HCT116 (cell line): ENCODE results near the gene NR2F6. TPM values are rescaled to one million over a fixed set of nuclear protein-coding genes. Genes with fewer than 3 reads are reported as not detected.

Experiments
- ATAC-seq: fragments of 200-7000 bp; cut with Tn5 transposase; 2 replicates; pipeline ENCODE4 v1.9.1; 2020; ENCODE audit warnings: mild to moderate bottlenecking, moderate library complexity
- BruUV-seq: library from RNA; stranded (reverse); fragments of 400-500 nt; replicated peaks from 2 replicates; lab custom pipeline; 2021; lab: Mats Ljungman, UMichigan
- CTCF ChIA-PET: fragments of 300-600 bp; sonication (Branson Sonifier 250); formaldehyde crosslinking; loops from one replicate; lab custom pipeline; 2021; ENCODE audit warnings: antibody characterized with exemption; lab: Charles Lee
- POLR2A ChIA-PET: fragments of 300-600, 350-600 bp; sonication (Branson Sonifier 250); formaldehyde crosslinking; loops from one replicate; lab custom pipeline; 2021; ENCODE audit warnings: antibody characterized with exemption; lab: Charles Lee
- RAD21 ChIA-PET, 2 experiments: fragments of 300-600 bp; sonication (Branson Sonifier 250); formaldehyde crosslinking; loops; one replicate each; lab custom pipeline; 2023; ENCODE audit warnings: low total read pairs in 2 of 2; ENCODE audit not compliant: uncharacterized antibody in 2 of 2, unreplicated experiment in 2 of 2, low non-redundant PET in 1 of 2; lab: Charles Lee
- DNase-seq: peaks from one replicate; pipeline ENCODE4 v3.0.0-alpha.2; 2010; ENCODE audit warnings: low read depth, low spot score
- H2AFZ ChIP-seq: fragments of 200-600 bp; shearing (Covaris generic), sonication (generic); 2 replicates; pipeline ENCODE4 v1.6.1; 2017; ENCODE audit warnings: low read depth, mixed run types, mixed read lengths, antibody characterized with exemption, low read length; ENCODE audit not compliant: poor library complexity, severe bottlenecking
- H3K27ac ChIP-seq: 2 replicates; pipeline ENCODE4 v1.5.1; 2012; ENCODE audit warnings: low read depth, low read length
- H3K27me3 ChIP-seq: fragments of 200-600 bp; sonication (generic); 2 replicates; pipeline ENCODE4 v1.6.1; 2016; ENCODE audit warnings: mixed run types, low read length, mixed read lengths; ENCODE audit not compliant: insufficient read depth
- H3K36me3 ChIP-seq, 2 experiments: fragments of 200-500 bp in 1 of 2; fragments of 200-600 bp in 1 of 2; sonication (Bioruptor generic) in 1 of 2; sonication (generic) in 1 of 2; 2 replicates each; pipeline versions ENCODE4 v1.5.1 to v1.6.1; 2014 to 2016; ENCODE audit warnings: low read length in 2 of 2, inconsistent platforms in 1 of 2, mixed read lengths in 1 of 2, mixed run types in 1 of 2; ENCODE audit not compliant: insufficient read depth in 2 of 2, control insufficient read depth in 1 of 2
- H3K4me1 ChIP-seq, 2 experiments: fragments of 200-600 bp in 1 of 2; sonication (generic) in 1 of 2; 2 replicates each; pipeline versions ENCODE4 v1.5.1 to v1.6.1; 2012 to 2017; ENCODE audit warnings: low read length in 2 of 2, inconsistent platforms in 1 of 2, mild to moderate bottlenecking in 1 of 2, mixed read lengths in 1 of 2, mixed run types in 1 of 2, moderate library complexity in 1 of 2; ENCODE audit not compliant: insufficient read depth in 2 of 2, control insufficient read depth in 1 of 2
- H3K4me2 ChIP-seq: fragments of 200-600 bp; sonication (generic); 2 replicates; pipeline ENCODE4 v1.6.1; 2017; ENCODE audit warnings: mixed run types, low read length, mixed read lengths
- H3K4me3 ChIP-seq, 2 experiments: fragments of 200-600 bp in 1 of 2; sonication (generic) in 1 of 2; replicated peaks in 1 of 2; 2 replicates each; pipeline ENCODE4 v1.5.1; 2011 to 2016; ENCODE audit warnings: low read length in 2 of 2, control low read depth in 1 of 2, low read depth in 1 of 2, mild to moderate bottlenecking in 1 of 2, mixed read lengths in 1 of 2, mixed run types in 1 of 2
- H3K79me2 ChIP-seq: fragments of 200-600 bp; sonication (generic); 2 replicates; pipeline ENCODE4 v1.6.1; 2017; ENCODE audit warnings: mild to moderate bottlenecking, mixed run types, low read length, moderate library complexity, mixed read lengths; ENCODE audit not compliant: insufficient read depth
- H3K9ac ChIP-seq: fragments of 200-600 bp; sonication (generic); 2 replicates; pipeline ENCODE4 v1.6.1; 2016; ENCODE audit warnings: low read length, mixed read lengths
- H3K9me2 ChIP-seq: fragments of 200-600 bp; sonication (generic), shearing (Covaris generic); 2 replicates; pipeline ENCODE4 v1.6.1; 2017; ENCODE audit warnings: mixed run types, mild to moderate bottlenecking, moderate library complexity; ENCODE audit not compliant: insufficient read depth
- H3K9me3 ChIP-seq, 2 experiments: fragments of 200-500 bp in 1 of 2; fragments of 200-600 bp in 1 of 2; sonication (Bioruptor generic) in 1 of 2; sonication (generic) in 1 of 2; 2 replicates each; pipeline ENCODE4 v1.6.1; 2014 to 2017; ENCODE audit warnings: low read length in 2 of 2, mixed read lengths in 2 of 2, inconsistent platforms in 1 of 2, low read depth in 1 of 2, mild to moderate bottlenecking in 1 of 2, mixed run types in 1 of 2, moderate library complexity in 1 of 2; ENCODE audit not compliant: control insufficient read depth in 1 of 2, insufficient read depth in 1 of 2
- H4K20me1 ChIP-seq: fragments of 200-600 bp; sonication (generic), shearing (Covaris generic); 2 replicates; pipeline ENCODE4 v1.6.1; 2017; ENCODE audit warnings: mixed run types, mild to moderate bottlenecking, moderate library complexity; ENCODE audit not compliant: insufficient read depth
- ATF3 ChIP-seq: IDR thresholded peaks from 2 replicates; pipeline ENCODE4 v1.6.1; 2012
- CBX3 ChIP-seq: IDR thresholded peaks from 2 replicates; pipeline ENCODE4 v1.6.1; 2012; ENCODE audit warnings: low read depth
- CEBPB ChIP-seq: IDR thresholded peaks from 2 replicates; pipeline ENCODE4 v1.6.1; 2012; ENCODE audit warnings: low read depth
- CTCF ChIP-seq, 3 experiments: fragments of 200-600 bp in 1 of 3; sonication (generic) in 1 of 3; IDR thresholded peaks in 2 of 3; conservative IDR thresholded peaks in 1 of 3; 2 replicates each; pipeline ENCODE4 v1.5.1; 2012 to 2017; ENCODE audit warnings: low read depth in 2 of 3, low read length in 2 of 3, antibody characterized with exemption in 1 of 3, borderline replicate concordance in 1 of 3, control low read depth in 1 of 3, mild to moderate bottlenecking in 1 of 3, mixed read lengths in 1 of 3, mixed run types in 1 of 3, moderate library complexity in 1 of 3; ENCODE audit not compliant: insufficient read depth in 1 of 3
- ELF1 ChIP-seq: IDR thresholded peaks from 2 replicates; pipeline ENCODE4 v1.6.1; 2012; ENCODE audit warnings: low read depth, borderline replicate concordance
- EZH2phosphoT487 ChIP-seq: fragments of 200-600 bp; IDR thresholded peaks from 2 replicates; pipeline ENCODE4 v1.6.1; 2018; ENCODE audit warnings: antibody characterized with exemption, borderline replicate concordance
- POLR2A ChIP-seq: IDR thresholded peaks from 2 replicates; pipeline ENCODE4 v1.7.0; 2011; ENCODE audit warnings: borderline replicate concordance; ENCODE audit not compliant: insufficient read depth, insufficient read length; ENCODE audit errors: extremely low read depth
- SRF ChIP-seq: IDR thresholded peaks from 2 replicates; pipeline ENCODE4 v1.6.1; 2012; ENCODE audit warnings: low read depth
- TCF7L2 ChIP-seq: IDR thresholded peaks from 2 replicates; pipeline ENCODE4 v1.7.0; 2011; ENCODE audit warnings: borderline replicate concordance, inconsistent platforms; ENCODE audit not compliant: insufficient read depth, insufficient read length; ENCODE audit errors: extremely low read depth
- YY1 ChIP-seq: IDR thresholded peaks from 2 replicates; pipeline ENCODE4 v1.6.1; 2011; ENCODE audit warnings: low read length, low read depth, moderate library complexity, mild to moderate bottlenecking; ENCODE audit not compliant: insufficient replicate concordance; ENCODE audit errors: extremely low read depth
- ZFX ChIP-seq: fragments of 450-650 bp; IDR thresholded peaks from 2 replicates; pipeline ENCODE4 v1.6.1; 2017
- intact Hi-C: fragments of 100-400 bp; cut with micrococcal nuclease; formaldehyde crosslinking; loops from 2 replicates; pipeline ENCODE4 v1.10.0; 2022
- total RNA-seq: library from RNA; stranded (reverse); gene quantifications from one replicate; pipeline ENCODE4 v1.2.1, GENCODE V29; 2021; ENCODE audit not compliant: unreplicated experiment
- TF ChIP-seq, protein P1 (sequence below): IDR thresholded peaks from 2 replicates; pipeline ENCODE4 v1.6.1; 2012
- TF ChIP-seq, protein P2 (sequence below): IDR thresholded peaks from 2 replicates; pipeline ENCODE4 v1.6.1; 2011; ENCODE audit warnings: mild to moderate bottlenecking, low read length, moderate library complexity; ENCODE audit not compliant: insufficient replicate concordance; ENCODE audit errors: extremely low read depth
- TF ChIP-seq, protein P3 (sequence below): IDR thresholded peaks from 2 replicates; pipeline ENCODE4 v1.6.1; 2012; ENCODE audit warnings: low read depth

Gene NR2F6
- total RNA-seq, 1 experiment from 2014 or later = 88.0 TPM

GRCh38 chr19:17195106-17195505 is 50.6 kb downstream of the NR2F6 start:
- no peaks in the 10 kb centered on the region for H3K79me2 ChIP-seq
- H4K20me1 ChIP-seq = no peaks in the 10 kb centered on the region
- TF ChIP-seq CTCF (IDR thresholded peaks at IDR 0.05 in 2 of 3, conservative IDR thresholded peaks at IDR 0.05 in 1 of 3; ENCODE audit: borderline replicate concordance in 1 of 3, insufficient read depth in 1 of 3, low read depth in 2 of 3, low read length in 2 of 3) = no peak
- no peak for TF ChIP-seq EZH2phosphoT487
- TF ChIP-seq SRF = no peak
- no peak for TF ChIP-seq TCF7L2
- no peak for TF ChIP-seq ZFX
- no peak for TF ChIP-seq ELF1
- no peak for TF ChIP-seq ATF3
- TF ChIP-seq POLR2A = no peak
- TF ChIP-seq, protein P1, sequence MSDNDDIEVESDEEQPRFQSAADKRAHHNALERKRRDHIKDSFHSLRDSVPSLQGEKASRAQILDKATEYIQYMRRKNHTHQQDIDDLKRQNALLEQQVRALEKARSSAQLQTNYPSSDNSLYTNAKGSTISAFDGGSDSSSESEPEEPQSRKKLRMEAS = no peak
- TF ChIP-seq, protein P2, sequence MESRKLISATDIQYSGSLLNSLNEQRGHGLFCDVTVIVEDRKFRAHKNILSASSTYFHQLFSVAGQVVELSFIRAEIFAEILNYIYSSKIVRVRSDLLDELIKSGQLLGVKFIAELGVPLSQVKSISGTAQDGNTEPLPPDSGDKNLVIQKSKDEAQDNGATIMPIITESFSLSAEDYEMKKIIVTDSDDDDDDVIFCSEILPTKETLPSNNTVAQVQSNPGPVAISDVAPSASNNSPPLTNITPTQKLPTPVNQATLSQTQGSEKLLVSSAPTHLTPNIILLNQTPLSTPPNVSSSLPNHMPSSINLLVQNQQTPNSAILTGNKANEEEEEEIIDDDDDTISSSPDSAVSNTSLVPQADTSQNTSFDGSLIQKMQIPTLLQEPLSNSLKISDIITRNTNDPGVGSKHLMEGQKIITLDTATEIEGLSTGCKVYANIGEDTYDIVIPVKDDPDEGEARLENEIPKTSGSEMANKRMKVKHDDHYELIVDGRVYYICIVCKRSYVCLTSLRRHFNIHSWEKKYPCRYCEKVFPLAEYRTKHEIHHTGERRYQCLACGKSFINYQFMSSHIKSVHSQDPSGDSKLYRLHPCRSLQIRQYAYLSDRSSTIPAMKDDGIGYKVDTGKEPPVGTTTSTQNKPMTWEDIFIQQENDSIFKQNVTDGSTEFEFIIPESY = no peak
- no peak for TF ChIP-seq CEBPB
- TF ChIP-seq CBX3 = no peak
- TF ChIP-seq, protein P3, sequence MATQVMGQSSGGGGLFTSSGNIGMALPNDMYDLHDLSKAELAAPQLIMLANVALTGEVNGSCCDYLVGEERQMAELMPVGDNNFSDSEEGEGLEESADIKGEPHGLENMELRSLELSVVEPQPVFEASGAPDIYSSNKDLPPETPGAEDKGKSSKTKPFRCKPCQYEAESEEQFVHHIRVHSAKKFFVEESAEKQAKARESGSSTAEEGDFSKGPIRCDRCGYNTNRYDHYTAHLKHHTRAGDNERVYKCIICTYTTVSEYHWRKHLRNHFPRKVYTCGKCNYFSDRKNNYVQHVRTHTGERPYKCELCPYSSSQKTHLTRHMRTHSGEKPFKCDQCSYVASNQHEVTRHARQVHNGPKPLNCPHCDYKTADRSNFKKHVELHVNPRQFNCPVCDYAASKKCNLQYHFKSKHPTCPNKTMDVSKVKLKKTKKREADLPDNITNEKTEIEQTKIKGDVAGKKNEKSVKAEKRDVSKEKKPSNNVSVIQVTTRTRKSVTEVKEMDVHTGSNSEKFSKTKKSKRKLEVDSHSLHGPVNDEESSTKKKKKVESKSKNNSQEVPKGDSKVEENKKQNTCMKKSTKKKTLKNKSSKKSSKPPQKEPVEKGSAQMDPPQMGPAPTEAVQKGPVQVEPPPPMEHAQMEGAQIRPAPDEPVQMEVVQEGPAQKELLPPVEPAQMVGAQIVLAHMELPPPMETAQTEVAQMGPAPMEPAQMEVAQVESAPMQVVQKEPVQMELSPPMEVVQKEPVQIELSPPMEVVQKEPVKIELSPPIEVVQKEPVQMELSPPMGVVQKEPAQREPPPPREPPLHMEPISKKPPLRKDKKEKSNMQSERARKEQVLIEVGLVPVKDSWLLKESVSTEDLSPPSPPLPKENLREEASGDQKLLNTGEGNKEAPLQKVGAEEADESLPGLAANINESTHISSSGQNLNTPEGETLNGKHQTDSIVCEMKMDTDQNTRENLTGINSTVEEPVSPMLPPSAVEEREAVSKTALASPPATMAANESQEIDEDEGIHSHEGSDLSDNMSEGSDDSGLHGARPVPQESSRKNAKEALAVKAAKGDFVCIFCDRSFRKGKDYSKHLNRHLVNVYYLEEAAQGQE = no peak
- no peak for TF ChIP-seq YY1
- H3K27ac ChIP-seq = no peak overlapping the region
- ATAC-seq (no peak), DNase-seq (no peak)
- no peaks in the 10 kb centered on the region for H3K9me2 ChIP-seq
- POLR2A ChIA-PET = no interaction called here
- H3K4me1 ChIP-seq = no peaks in the 10 kb centered on the region
- RAD21 ChIA-PET = no interaction called here
- H3K4me3 ChIP-seq = no peak overlapping the region
- CTCF ChIA-PET = no interaction called here
- H3K36me3 ChIP-seq = peaks cover 14 to 16% of the 10 kb centered on the region in 2 experiments
- no peak overlapping the region for H2AFZ ChIP-seq
- no peaks in the 10 kb centered on the region for H3K27me3 ChIP-seq
- no TSS peak for BruUV-seq
- H3K9ac ChIP-seq = no peak overlapping the region
- H3K4me2 ChIP-seq = no peak overlapping the region
- no peaks in the 10 kb centered on the region for H3K9me3 ChIP-seq
- intact Hi-C loops = no loop called here
